ENCODE measurements around the gene CCDC192. TPM values are rescaled to one million over a fixed set of nuclear protein-coding genes. Genes with fewer than 3 reads are reported as not detected.

CCDC192 gene
- total RNA-seq, 1 donor from 2014 or later = 1.3 TPM

- H3K36me3 Mint-ChIP-seq (ENCODE audit: low read depth) = no peaks in the 10 kb centered on the region
- peak; percentile 62 for TF ChIP-seq CTCF (conservative IDR thresholded peaks at IDR 0.05)
- peaks cover 21% of the 10 kb centered on the region for H3K4me1 Mint-ChIP-seq
- H3K9me3 Mint-ChIP-seq = no peaks in the 10 kb centered on the region
- no peak overlapping the region for H3K27ac Mint-ChIP-seq (ENCODE audit: unreplicated experiment)
- no peak overlapping the region for H3K4me3 Mint-ChIP-seq
- H3K27me3 Mint-ChIP-seq (ENCODE audit: low read depth) = no peaks in the 10 kb centered on the region
- peak; percentile 37 for DNase-seq (ENCODE audit: low read depth, low spot score)
These were observed 172.2 kb downstream of the CCDC192 start for GRCh38 chr5:127875235-127876021.

- peaks cover 14% of the 10 kb centered on the region for H3K4me1 Mint-ChIP-seq
- peaks cover 2% of the 10 kb centered on the region for H3K9me3 Mint-ChIP-seq
- H3K4me3 Mint-ChIP-seq = no peak overlapping the region
- no peak for TF ChIP-seq CTCF (conservative IDR thresholded peaks at IDR 0.05)
- H3K27ac Mint-ChIP-seq (ENCODE audit: unreplicated experiment) = no peak overlapping the region
- H3K36me3 Mint-ChIP-seq (ENCODE audit: low read depth) = no peaks in the 10 kb centered on the region
- no peaks in the 10 kb centered on the region for H3K27me3 Mint-ChIP-seq (ENCODE audit: low read depth)
- no peak for DNase-seq (ENCODE audit: low read depth, low spot score)
These were observed 173.2 kb downstream of the CCDC192 start for GRCh38 chr5:127876384-127876783.

- Mint-ChIP-seq H3K27me3 (ENCODE audit: low read depth) (no peaks in the 10 kb centered on the region), H3K4me1 (peaks cover 10% of the 10 kb centered on the region), H3K9me3 (peaks cover 2% of the 10 kb centered on the region), H3K4me3 (no peak overlapping the region), H3K27ac (ENCODE audit: unreplicated experiment) (no peak overlapping the region), H3K36me3 (ENCODE audit: low read depth) (no peaks in the 10 kb centered on the region)
- DNase-seq (ENCODE audit: low read depth, low spot score) = peak; percentile 26
- TF ChIP-seq CTCF (conservative IDR thresholded peaks at IDR 0.05) = peak; percentile 62
These were observed 175.1 kb downstream of the CCDC192 start for GRCh38 chr5:127878174-127878750.

- no peak overlapping the region for H3K4me3 Mint-ChIP-seq
- H3K36me3 Mint-ChIP-seq (ENCODE audit: low read depth) = no peaks in the 10 kb centered on the region
- H3K4me1 Mint-ChIP-seq = peaks cover 11% of the 10 kb centered on the region
- TF ChIP-seq CTCF (conservative IDR thresholded peaks at IDR 0.05) = no peak
- peaks cover 2% of the 10 kb centered on the region for H3K9me3 Mint-ChIP-seq
- DNase-seq (ENCODE audit: low read depth, low spot score) = no peak
- H3K27me3 Mint-ChIP-seq (ENCODE audit: low read depth) = no peaks in the 10 kb centered on the region
- no peak overlapping the region for H3K27ac Mint-ChIP-seq (ENCODE audit: unreplicated experiment)
These were observed 181.2 kb downstream of the CCDC192 start for GRCh38 chr5:127884416-127884815.

GRCh38 chr5:127885176-127885575, 182.0 kb downstream of the CCDC192 start:
- DNase-seq (ENCODE audit: low read depth, low spot score) = no peak
- no peak overlapping the region for H3K4me3 Mint-ChIP-seq

More at GRCh38 chr5:127885176-127885575, 182.0 kb downstream of the CCDC192 start:
- no peak for TF ChIP-seq CTCF (conservative IDR thresholded peaks at IDR 0.05)
- Mint-ChIP-seq H3K9me3 (peaks cover 2% of the 10 kb centered on the region), H3K27ac (ENCODE audit: unreplicated experiment) (peak overlapping the region; percentile 24), H3K4me1 (peaks cover 11% of the 10 kb centered on the region), H3K36me3 (ENCODE audit: low read depth) (no peaks in the 10 kb centered on the region), H3K27me3 (ENCODE audit: low read depth) (no peaks in the 10 kb centered on the region)
